Measurements from ENCODE around the gene CORO1C. TPM values are rescaled to one million over a fixed set of nuclear protein-coding genes. Genes with fewer than 3 reads are reported as not detected.
"Not testable (repeated sequence)": the region's sequence is repeated elsewhere in the genome, so short reads cannot be mapped to it uniquely, and the experiment has no call there.

Gene CORO1C
- total RNA-seq, 4 donors from 2014 or later, result 277 to 473 (median 342) TPM

GRCh38 chr12:108755481-108755880 lies 24.2 kb upstream of the CORO1C start:
- Histone ChIP-seq H3K27me3 (no peaks in the 10 kb centered on the region), H3K4me1 (peaks cover 0 to 17% (median 10%) of the 10 kb centered on the region in 3 donors), H3K9me3 (no peaks in the 10 kb centered on the region), H3K27ac (no peak overlapping the region), H3K4me3 (no peak overlapping the region), H3K36me3 (no peaks in the 10 kb centered on the region)
- TF ChIP-seq POLR2A (IDR thresholded peaks at IDR 0.05) (no peak), EP300 (IDR thresholded peaks at IDR 0.05) (no peak), POLR2AphosphoS5 (IDR thresholded peaks at IDR 0.05) (no peak), CTCF (IDR thresholded peaks at IDR 0.05) (no peak)
- no peak for ATAC-seq
- WGBS, 2 donors (ENCODE audit: low coverage in 1 of 2), result 100% methylated on average over 1 of the region's 2 CpGs

- H3K4me1 ChIP-seq, result peaks cover 0 to 24% (median 10%) of the 10 kb centered on the region in 3 donors
- H3K36me3 ChIP-seq, result no peaks in the 10 kb centered on the region
- WGBS, 2 donors (ENCODE audit: low coverage in 1 of 2), result 100% methylated on average over 2 of the region's 6 CpGs; no CpG with 5 or more reads in 1 of the 2 donors
- H3K27me3 ChIP-seq, result no peaks in the 10 kb centered on the region
- no peaks in the 10 kb centered on the region for H3K9me3 ChIP-seq
- H3K27ac ChIP-seq, result no peak overlapping the region
- TF ChIP-seq POLR2AphosphoS5 (IDR thresholded peaks at IDR 0.05) (no peak), EP300 (IDR thresholded peaks at IDR 0.05) (no peak), POLR2A (IDR thresholded peaks at IDR 0.05) (no peak), CTCF (IDR thresholded peaks at IDR 0.05) (no peak)
- no peak overlapping the region for H3K4me3 ChIP-seq
- ATAC-seq, result no peak
These were observed 22.7 kb upstream of the CORO1C start for GRCh38 chr12:108753976-108754375.

GRCh38 chr12:108752387-108752786 lies 21.1 kb upstream of the CORO1C start:
- 27 to 33% methylated on average over 1 of the region's 1 CpG for WGBS, 2 donors (ENCODE audit: low coverage in 1 of 2)
- ATAC-seq, result peak; percentile 33
- H3K27ac ChIP-seq, result peak overlapping the region; percentile 18 to 68 (median 65)
- no peaks in the 10 kb centered on the region for H3K27me3 ChIP-seq
- no peak overlapping the region for H3K4me3 ChIP-seq
- TF ChIP-seq POLR2A (IDR thresholded peaks at IDR 0.05) (no peak), POLR2AphosphoS5 (IDR thresholded peaks at IDR 0.05) (peak; percentile 65)
- H3K4me1 ChIP-seq, result peaks cover 0 to 24% (median 10%) of the 10 kb centered on the region in 3 donors
- no peaks in the 10 kb centered on the region for H3K36me3 ChIP-seq
- H3K9me3 ChIP-seq, result no peaks in the 10 kb centered on the region

- no peaks in the 10 kb centered on the region for H3K36me3 ChIP-seq
- no peaks in the 10 kb centered on the region for H3K9me3 ChIP-seq
- peak overlapping the region; percentile 18 to 68 (median 65) for H3K27ac ChIP-seq
- TF ChIP-seq EP300 (IDR thresholded peaks at IDR 0.05) (no peak), POLR2A (IDR thresholded peaks at IDR 0.05) (no peak), POLR2AphosphoS5 (IDR thresholded peaks at IDR 0.05) (no peak), CTCF (IDR thresholded peaks at IDR 0.05) (no peak)
- WGBS, 2 donors (ENCODE audit: low coverage in 1 of 2), result 7% methylated on average over 4 of the region's 4 CpGs; no CpG with 5 or more reads in 1 of the 2 donors
- peaks cover 0 to 24% (median 10%) of the 10 kb centered on the region in 3 donors for H3K4me1 ChIP-seq
- H3K4me3 ChIP-seq, result no peak overlapping the region
- H3K27me3 ChIP-seq, result no peaks in the 10 kb centered on the region
- peak; percentile 53 for ATAC-seq
These were observed 20.5 kb upstream of the CORO1C start for GRCh38 chr12:108751821-108752220.

- not testable (repeated sequence) for H3K9me3 ChIP-seq, H3K36me3 ChIP-seq, ATAC-seq, H3K27me3 ChIP-seq, H3K4me3 ChIP-seq
- H3K4me1 ChIP-seq, result peaks cover 0 to 24% (median 10%) of the 10 kb centered on the region in 3 donors
- 100% methylated on average over 1 of the region's 4 CpGs; no CpG with 5 or more reads in 1 of the 2 donors for WGBS, 2 donors (ENCODE audit: low coverage in 1 of 2)
- peak overlapping the region in 3 of 4 donors; percentile 39 to 62 (median 40) for H3K27ac ChIP-seq
These were observed 19.7 kb upstream of the CORO1C start for GRCh38 chr12:108751003-108751402.

- no peaks in the 10 kb centered on the region for H3K27me3 ChIP-seq
- no peak for ATAC-seq
- H3K4me1 ChIP-seq, result peaks cover 0 to 24% (median 10%) of the 10 kb centered on the region in 3 donors
- H3K4me3 ChIP-seq, result no peak overlapping the region
- WGBS, 2 donors (ENCODE audit: low coverage in 1 of 2), result 12 to 21% methylated on average over 3 of the region's 4 CpGs
- H3K27ac ChIP-seq, result peak overlapping the region in 3 of 4 donors; percentile 39 to 62 (median 40)
- no peaks in the 10 kb centered on the region for H3K9me3 ChIP-seq
- H3K36me3 ChIP-seq, result no peaks in the 10 kb centered on the region
- peak; percentile 37 for TF ChIP-seq POLR2AphosphoS5 (IDR thresholded peaks at IDR 0.05)
- no peak for TF ChIP-seq EP300 (IDR thresholded peaks at IDR 0.05)
- no peak for TF ChIP-seq POLR2A (IDR thresholded peaks at IDR 0.05)
- TF ChIP-seq CTCF (IDR thresholded peaks at IDR 0.05), result no peak
These were observed 19.2 kb upstream of the CORO1C start for GRCh38 chr12:108750526-108750925.

All from gastroesophageal sphincter (tissue), 4 donors.